ENCODE results near the gene HEATR9.

- TF ChIP-seq CTCF (conservative IDR thresholded peaks at IDR 0.05; ENCODE audit: low read length) (no peak), EZH2phosphoT487 (IDR thresholded peaks at IDR 0.05; ENCODE audit: borderline replicate concordance) (no peak)
Observed at GRCh38 chr17:35912942-35913341, 44.3 kb upstream of the HEATR9 start.

Data from Loucy (cell line).